HL-60 (cell line): ENCODE results near the gene CCNJL.
A peak's percentile ranks its signal among the peaks of the same experiment; 100 is the strongest.

Source experiments
- DNase-seq, 2 experiments: peaks; one replicate each; pipeline ENCODE4 v3.0.0-alpha.2; 2010 to 2020; ENCODE audit warnings: low read depth in 1 of 2, low spot score in 1 of 2
- H3K27ac ChIP-seq: fragments of 250-450 bp; sonication (Bioruptor Pico); replicated peaks from 2 replicates; pipeline ENCODE4 v1.5.1; 2020; ENCODE audit warnings: mild to moderate bottlenecking, moderate library complexity
- H3K27me3 ChIP-seq: fragments of 250-450 bp; sonication (Bioruptor Pico); 2 replicates; pipeline ENCODE4 v1.5.1; 2021; ENCODE audit warnings: mild to moderate bottlenecking, moderate library complexity; ENCODE audit not compliant: insufficient read depth, poor library complexity, severe bottlenecking
- H3K4me3 ChIP-seq: replicated peaks from 2 replicates; pipeline ENCODE4 v1.5.1; 2011; ENCODE audit warnings: mild to moderate bottlenecking, control low read depth, low read length; ENCODE audit not compliant: insufficient read depth
- CTCF ChIP-seq: IDR thresholded peaks from one replicate; pipeline ENCODE4 v1.5.1; 2011; ENCODE audit warnings: low read length, control low read depth, inconsistent platforms; ENCODE audit not compliant: insufficient read depth
- GABPA ChIP-seq: IDR thresholded peaks from 2 replicates; pipeline ENCODE4 v1.6.1; 2012; ENCODE audit warnings: low read depth
- POLR2AphosphoS5 ChIP-seq: IDR thresholded peaks from 2 replicates; pipeline ENCODE4 v1.6.1; 2012; ENCODE audit warnings: low read depth
- REST ChIP-seq: IDR thresholded peaks from 2 replicates; pipeline ENCODE4 v1.6.1; 2012; ENCODE audit warnings: low read depth; ENCODE audit not compliant: insufficient replicate concordance
- SPI1 ChIP-seq: IDR thresholded peaks from 2 replicates; pipeline ENCODE4 v1.6.1; 2012; ENCODE audit warnings: low read depth, mild to moderate bottlenecking, borderline replicate concordance

The CCNJL gene

GRCh38 chr5:160326981-160327380, 14.6 kb upstream of the CCNJL start:
- H3K27ac ChIP-seq, result no peak overlapping the region
- H3K4me3 ChIP-seq, result no peak overlapping the region
- DNase-seq, result no peak
- no peak for TF ChIP-seq POLR2AphosphoS5
- no peak for TF ChIP-seq SPI1
- TF ChIP-seq CTCF, result no peak
- H3K27me3 ChIP-seq, result no peaks in the 10 kb centered on the region

- no peak overlapping the region for H3K27ac ChIP-seq
- TF ChIP-seq REST, result no peak
- TF ChIP-seq SPI1, result no peak
- TF ChIP-seq GABPA, result no peak
- TF ChIP-seq CTCF, result no peak
- TF ChIP-seq POLR2AphosphoS5, result no peak
- no peak overlapping the region for H3K4me3 ChIP-seq
- no peak for DNase-seq
- no peaks in the 10 kb centered on the region for H3K27me3 ChIP-seq
These were observed 13.4 kb upstream of the CCNJL start for GRCh38 chr5:160325716-160326115.

- no peaks in the 10 kb centered on the region for H3K27me3 ChIP-seq
- peak in 1 of 2 experiments; percentile 21 for DNase-seq
- no peak overlapping the region for H3K4me3 ChIP-seq
- TF ChIP-seq GABPA, result no peak
- TF ChIP-seq REST, result no peak
- no peak for TF ChIP-seq POLR2AphosphoS5
- TF ChIP-seq SPI1, result no peak
- TF ChIP-seq CTCF, result no peak
- H3K27ac ChIP-seq, result no peak overlapping the region
These were observed 12.5 kb upstream of the CCNJL start for GRCh38 chr5:160324886-160325285.

- TF ChIP-seq SPI1, result peak; percentile 38; the same call in 1 of the 2 replicates
- TF ChIP-seq GABPA, result no peak
- no peak for TF ChIP-seq POLR2AphosphoS5
- Histone ChIP-seq H3K27ac (peak overlapping the region; percentile 32; the same call in 1 of the 2 replicates), H3K27me3 (peaks cover 3% of the 10 kb centered on the region), H3K4me3 (no peak overlapping the region)
- DNase-seq, result peak; percentile 31 to 88
These were observed 6.0 kb upstream of the CCNJL start for GRCh38 chr5:160318409-160318808.
